CD4-positive, alpha-beta T cell (primary cell): ENCODE results near the gene TJP1. TPM values are rescaled to one million over a fixed set of nuclear protein-coding genes. Genes with fewer than 3 reads are reported as not detected.
"Not testable (repeated sequence)": the region's sequence is repeated elsewhere in the genome, so short reads cannot be mapped to it uniquely, and the experiment has no call there.

Experiments
- ATAC-seq: fragments of 200-7000 bp; cut with Tn5 transposase; one replicate; pipeline ENCODE4 v1.10.0; 2022; ENCODE audit warnings: mild to moderate bottlenecking; ENCODE audit not compliant: poor library complexity
- CTCF ChIA-PET: fragments of 350-600 bp; sonication (Branson Sonifier 250); formaldehyde crosslinking; loops from one replicate; lab custom pipeline; 2021; ENCODE audit warnings: antibody characterized with exemption, inconsistent platforms; lab: Charles Lee
- POLR2A ChIA-PET: fragments of 350-600 bp; sonication (Branson Sonifier 250); formaldehyde crosslinking; loops from one replicate; lab custom pipeline; 2021; ENCODE audit warnings: antibody characterized with exemption, inconsistent platforms; lab: Charles Lee
- DNase-seq, 14 experiments: peaks; one replicate each; pipeline ENCODE4 v3.0.0-alpha.2; 2013 to 2020; ENCODE audit warnings: mixed read lengths in 2 of 14
- H3K27ac ChIP-seq, 2 donors: one replicate each; pipeline versions ENCODE4 v1.5.1 to v1.7.0; 2013; ENCODE audit warnings: low read length in 2 of 2, low read depth in 1 of 2, mild to moderate bottlenecking in 1 of 2
- H3K27me3 ChIP-seq, 2 experiments: 1 replicate in 1 of 2; 2 replicates in 1 of 2; pipeline versions ENCODE4 v1.6.1 to v1.7.0; 2013; ENCODE audit warnings: low read length in 2 of 2, control low read depth in 1 of 2, mild to moderate bottlenecking in 1 of 2, moderate library complexity in 1 of 2; ENCODE audit not compliant: insufficient read depth in 2 of 2, control insufficient read depth in 1 of 2
- H3K36me3 ChIP-seq: one replicate; pipeline ENCODE4 v1.6.1; 2013; ENCODE audit warnings: low read length, control low read depth; ENCODE audit not compliant: insufficient read depth
- H3K4me1 ChIP-seq: one replicate; pipeline ENCODE4 v1.6.1; 2013; ENCODE audit warnings: low read length, control low read depth; ENCODE audit not compliant: insufficient read depth
- H3K4me3 ChIP-seq: one replicate; pipeline ENCODE4 v1.5.1; 2013; ENCODE audit warnings: mild to moderate bottlenecking, low read length, moderate library complexity
- H3K9me3 ChIP-seq, 2 experiments: 1 replicate in 1 of 2; 2 replicates in 1 of 2; pipeline versions ENCODE4 v1.6.1 to v1.7.0; 2013; ENCODE audit warnings: low read length in 2 of 2, mild to moderate bottlenecking in 2 of 2, control low read depth in 1 of 2, moderate library complexity in 1 of 2; ENCODE audit not compliant: control insufficient read depth in 1 of 2, insufficient read depth in 1 of 2
- H3K27ac Mint-ChIP-seq: one replicate; pipeline ENCODE4 v1.8.0; 2020; ENCODE audit warnings: mixed read lengths
- H3K27me3 Mint-ChIP-seq: one replicate; pipeline ENCODE4 v1.8.0; 2021; ENCODE audit warnings: mixed read lengths
- H3K36me3 Mint-ChIP-seq: one replicate; pipeline ENCODE4 v1.8.0; 2021; ENCODE audit warnings: low read depth, mixed read lengths
- H3K4me1 Mint-ChIP-seq: one replicate; pipeline ENCODE4 v1.8.0; 2021; ENCODE audit warnings: low read depth, mixed read lengths
- H3K4me3 Mint-ChIP-seq: one replicate; pipeline ENCODE4 v1.8.0; 2020; ENCODE audit warnings: mild to moderate bottlenecking, mixed read lengths
- H3K9me3 Mint-ChIP-seq: one replicate; pipeline ENCODE4 v1.8.0; 2020; ENCODE audit warnings: mixed read lengths
- CTCF ChIP-seq: fragments of 200-600 bp; IDR thresholded peaks from one replicate; pipeline ENCODE4 v1.8.0; 2022; ENCODE audit warnings: antibody characterized with exemption, mild to moderate bottlenecking
- intact Hi-C, 2 experiments: fragments of 100-400 bp; cut with DNase I in 1 of 2; cut with micrococcal nuclease in 1 of 2; formaldehyde crosslinking; loops; one replicate each; pipeline versions ENCODE4 v1.15.1 to v1.9.0; 2023 to 2025; cut with DNase I, micrococcal nuclease
- total RNA-seq, 174 experiments: library from RNA in 2 of 174; stranded (reverse) in 2 of 174; gene quantifications; one replicate each; pipeline ENCODE4 v1.2.3 and lab custom pipeline; 2021 to 2026

The TJP1 gene
- total RNA-seq, 2 experiments from 2014 or later, result not detected

DNA sequence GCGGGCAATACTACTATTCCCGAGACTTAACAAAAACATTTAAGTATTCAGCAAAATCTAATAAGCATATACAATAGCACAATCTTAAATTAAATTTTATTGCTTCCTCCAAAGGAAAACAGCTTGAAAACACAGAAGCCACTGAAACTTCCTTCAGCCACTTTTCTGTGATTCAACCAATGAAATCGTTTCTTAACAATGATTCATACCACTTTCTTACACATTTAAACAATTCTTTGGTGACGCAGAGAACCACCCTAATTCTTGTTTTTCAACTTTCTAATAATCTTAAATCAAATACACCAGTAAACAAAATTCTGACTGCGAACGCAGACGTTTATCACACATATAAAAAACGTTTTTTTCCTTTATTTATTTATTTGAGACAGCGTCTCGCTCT is 4.1 kb downstream of the TJP1 start:
- H3K27me3 ChIP-seq, result peaks cover 38 to 79% of the 10 kb centered on the region in 2 experiments
- no peak for TF ChIP-seq CTCF
- H3K36me3 ChIP-seq, result no peaks in the 10 kb centered on the region
- Mint-ChIP-seq H3K9me3 (peaks cover 8% of the 10 kb centered on the region), H3K27me3 (peaks cover 84% of the 10 kb centered on the region), H3K27ac (no peak overlapping the region), H3K4me1 (peaks cover 7% of the 10 kb centered on the region), H3K4me3 (no peak overlapping the region), H3K36me3 (no peaks in the 10 kb centered on the region)
- peaks cover 15% of the 10 kb centered on the region for H3K4me1 ChIP-seq
- H3K27ac ChIP-seq, result no peak overlapping the region
- CTCF ChIA-PET, result no interaction called here
- POLR2A ChIA-PET, result no interaction called here
- intact Hi-C loops, result no loop called here
- no peak for ATAC-seq
- no peak overlapping the region for H3K4me3 ChIP-seq
- no peak for DNase-seq
- peaks cover 23 to 26% of the 10 kb centered on the region in 2 experiments for H3K9me3 ChIP-seq

DNA sequence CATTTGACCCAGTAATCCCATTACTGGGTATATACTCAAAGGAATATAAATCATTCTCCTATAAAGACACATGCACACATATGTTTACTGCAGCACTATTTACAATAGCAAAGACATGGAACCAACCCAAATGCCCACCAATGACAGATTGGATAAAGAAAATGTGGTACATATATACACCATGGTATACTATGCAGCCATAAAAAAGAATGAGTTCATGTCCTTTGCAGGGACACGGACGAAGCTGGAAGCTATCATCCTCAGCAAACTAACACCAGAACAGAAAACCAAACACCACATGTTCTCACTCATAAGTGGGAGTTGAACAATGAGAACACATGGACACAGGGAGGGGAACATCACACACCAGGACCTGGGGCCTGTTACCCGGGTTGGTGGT is 4.8 kb downstream of the TJP1 start:
- POLR2A ChIA-PET, H3K9me3 Mint-ChIP-seq, H3K4me1 Mint-ChIP-seq, H3K4me3 Mint-ChIP-seq, H3K36me3 ChIP-seq, H3K36me3 Mint-ChIP-seq, intact Hi-C loops, ATAC-seq, H3K4me3 ChIP-seq, H3K27ac ChIP-seq, H3K4me1 ChIP-seq, H3K27ac Mint-ChIP-seq, CTCF ChIA-PET, DNase-seq: not testable (repeated sequence)
- peaks cover 84% of the 10 kb centered on the region for H3K27me3 Mint-ChIP-seq
- H3K27me3 ChIP-seq, result peaks cover 31 to 78% of the 10 kb centered on the region in 2 experiments
- H3K9me3 ChIP-seq, result peaks cover 16 to 20% of the 10 kb centered on the region in 2 experiments

DNA sequence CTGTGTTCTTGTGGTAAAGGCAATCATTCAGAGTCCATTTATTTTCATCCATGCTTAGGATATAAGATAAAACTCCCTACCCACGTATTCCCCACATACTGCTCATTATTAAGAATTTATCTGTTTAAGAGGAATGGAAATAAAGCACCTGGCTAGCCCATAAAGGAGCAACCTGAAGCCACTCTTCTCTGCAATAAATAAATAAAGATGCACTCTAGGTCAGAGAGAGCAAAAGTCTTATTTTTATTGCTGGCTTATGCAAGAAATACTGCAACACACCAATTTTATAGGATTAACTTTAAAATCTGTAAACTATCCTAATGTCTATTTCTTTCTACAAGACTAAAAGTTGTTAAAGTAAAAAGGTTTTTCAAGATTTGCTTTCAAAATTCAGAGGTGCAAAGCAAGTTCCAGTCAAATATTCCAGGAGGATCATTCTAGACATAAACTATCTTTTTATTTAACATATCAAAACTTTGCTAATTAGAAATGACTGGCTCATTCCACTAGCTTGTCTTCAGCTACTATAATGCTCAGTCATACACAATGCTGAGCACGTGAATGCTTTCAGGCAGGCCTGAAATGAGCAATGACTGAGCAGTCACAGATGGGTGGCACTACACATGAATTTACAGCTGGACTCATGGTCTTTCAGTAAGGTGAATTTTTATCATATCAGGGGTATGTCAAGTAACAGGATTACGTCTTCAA is 7.1 kb downstream of the TJP1 start:
- Histone ChIP-seq H3K27me3 (peaks cover 19 to 70% of the 10 kb centered on the region in 2 experiments), H3K27ac (no peak overlapping the region), H3K9me3 (peaks cover 7 to 11% of the 10 kb centered on the region in 2 experiments), H3K36me3 (no peaks in the 10 kb centered on the region), H3K4me1 (no peaks in the 10 kb centered on the region), H3K4me3 (no peak overlapping the region)
- no peaks in the 10 kb centered on the region for H3K36me3 Mint-ChIP-seq
- DNase-seq, result no peak
- intact Hi-C loops, result no loop called here
- no peak overlapping the region for H3K4me3 Mint-ChIP-seq
- no peak overlapping the region for H3K27ac Mint-ChIP-seq
- peaks cover 11% of the 10 kb centered on the region for H3K9me3 Mint-ChIP-seq
- no peak for ATAC-seq
- H3K4me1 Mint-ChIP-seq, result no peaks in the 10 kb centered on the region
- ChIA-PET POLR2A (no interaction called here), CTCF (no interaction called here)
- peaks cover 95% of the 10 kb centered on the region for H3K27me3 Mint-ChIP-seq
- TF ChIP-seq CTCF, result no peak

GRCh38 chr15:29813009-29813408 is 9.3 kb downstream of the TJP1 start:
- Mint-ChIP-seq H3K9me3 (peaks cover 11% of the 10 kb centered on the region), H3K27me3 (peaks cover 95% of the 10 kb centered on the region), H3K27ac (no peak overlapping the region), H3K36me3 (no peaks in the 10 kb centered on the region), H3K4me3 (no peak overlapping the region), H3K4me1 (no peaks in the 10 kb centered on the region)
- TF ChIP-seq CTCF, result no peak
- DNase-seq (no peak), ATAC-seq (no peak)
- Histone ChIP-seq H3K4me1 (no peaks in the 10 kb centered on the region), H3K9me3 (peaks cover 0 to 4% of the 10 kb centered on the region in 2 experiments), H3K27ac (no peak overlapping the region), H3K4me3 (no peak overlapping the region), H3K36me3 (no peaks in the 10 kb centered on the region), H3K27me3 (peaks cover 11 to 51% of the 10 kb centered on the region in 2 experiments)
- ChIA-PET POLR2A (no interaction called here), CTCF (no interaction called here)
- intact Hi-C loops, result no loop called here
